ENCODE measurements around the gene FNBP1L. TPM values are rescaled to one million over a fixed set of nuclear protein-coding genes. Genes with fewer than 3 reads are reported as not detected.
"Not testable (repeated sequence)": the region's sequence is repeated elsewhere in the genome, so short reads cannot be mapped to it uniquely, and the experiment has no call there.

FNBP1L gene
- total and polyA plus RNA-seq, 12 donors: 10.7 to 41.4 (median 23.8) TPM

GRCh38 chr1:93546162-93546863 lies 98.4 kb downstream of the FNBP1L start:
- Histone ChIP-seq H3K9me3 (no peaks in the 10 kb centered on the region), H3K36me3 (peaks cover 0 to 85% (median 6%) of the 10 kb centered on the region in 9 donors), H3K27ac (no peak overlapping the region), H3K4me1 (peaks cover 0 to 9% (median 0%) of the 10 kb centered on the region in 9 donors), H3K27me3 (no peaks in the 10 kb centered on the region), H3K4me3 (no peak overlapping the region)
- ATAC-seq (no peak), DNase-seq (no peak)
- no peak for TF ChIP-seq CTCF (IDR thresholded peaks at IDR 0.05)
- intact Hi-C loops (cut with DNase I): loop anchor here in 1 of 10 donors (5.0 kb wide), 1 partner anchor 94 kb away; no protein-coding TSS in a partner anchor
- 91 to 92% methylated on average over 3 of the region's 3 CpGs for WGBS, 2 donors

GRCh38 chr1:93549131-93549530 lies 101.2 kb downstream of the FNBP1L start:
- intact Hi-C loops (cut with DNase I): loop anchor here in 1 of 10 donors (5.0 kb wide), 1 partner anchor 97 kb away; no protein-coding TSS in a partner anchor
- TF ChIP-seq CTCF (IDR thresholded peaks at IDR 0.05): no peak
- 100% methylated on average over 1 of the region's 1 CpG for WGBS, 2 donors
- Histone ChIP-seq H3K27ac (no peak overlapping the region), H3K36me3 (peaks cover 0 to 70% (median 6%) of the 10 kb centered on the region in 9 donors), H3K4me1 (peaks cover 8 to 37% (median 24%) of the 10 kb centered on the region in 9 donors), H3K27me3 (no peaks in the 10 kb centered on the region), H3K9me3 (no peaks in the 10 kb centered on the region), H3K4me3 (no peak overlapping the region)
- ATAC-seq: no peak
- DNase-seq: no peak

GRCh38 chr1:93549811-93550210 lies 101.9 kb downstream of the FNBP1L start:
- intact Hi-C loops (cut with DNase I): loop anchor here in 5 of 10 donors (5.0 to 10.0 kb wide), 4 partner anchors 98 to 295 kb away; partner anchors contain the start of gene FNBP1L (in 3 of the 5)
- WGBS, 2 donors: 88 to 93% methylated on average over 4 of the region's 4 CpGs
- H3K4me3 ChIP-seq: no peak overlapping the region
- no peak for TF ChIP-seq CTCF (IDR thresholded peaks at IDR 0.05)
- H3K36me3 ChIP-seq: peaks cover 0 to 64% (median 6%) of the 10 kb centered on the region in 9 donors
- H3K9me3 ChIP-seq: no peaks in the 10 kb centered on the region
- ATAC-seq (no peak), DNase-seq (no peak)
- H3K27me3 ChIP-seq: no peaks in the 10 kb centered on the region
- H3K4me1 ChIP-seq: peaks cover 12 to 44% (median 31%) of the 10 kb centered on the region in 9 donors
- no peak overlapping the region for H3K27ac ChIP-seq

- Histone ChIP-seq H3K4me3 (no peak overlapping the region), H3K27ac (peak overlapping the region; percentile 41 to 82 (median 71)), H3K36me3 (peaks cover 0 to 38% (median 6%) of the 10 kb centered on the region in 9 donors), H3K9me3 (no peaks in the 10 kb centered on the region), H3K27me3 (no peaks in the 10 kb centered on the region), H3K4me1 (peaks cover 12 to 60% (median 44%) of the 10 kb centered on the region in 9 donors)
- 45 to 46% methylated on average over 9 of the region's 9 CpGs for WGBS, 2 donors
- intact Hi-C loops (cut with DNase I): loop anchor here in 4 of 10 donors (5.0 to 10.0 kb wide), 3 partner anchors 106 to 292 kb away; partner anchors contain the start of gene FNBP1L (in 3 of the 4)
- DNase-seq: peak in 1 of 2 donors; percentile 31
- TF ChIP-seq CTCF (IDR thresholded peaks at IDR 0.05): no peak
- ATAC-seq: peak in 7 of 8 donors; percentile 43 to 59 (median 49)
Measured at GRCh38 chr1:93552741-93553455, 105.0 kb downstream of the FNBP1L start.

GRCh38 chr1:93553886-93554490 lies 106.1 kb downstream of the FNBP1L start:
- H3K27ac ChIP-seq: peak overlapping the region; percentile 41 to 82 (median 71)
- peak overlapping the region in 1 of 10 donors; percentile 8 for H3K4me3 ChIP-seq
- ATAC-seq (peak; percentile 50 to 82 (median 74)), DNase-seq (peak in 1 of 2 donors; percentile 80)
- 30 to 37% methylated on average over 4 of the region's 4 CpGs for WGBS, 2 donors
- intact Hi-C loops (cut with DNase I): loop anchor here in 4 of 10 donors (5.0 to 10.0 kb wide), 3 partner anchors 107 to 291 kb away; partner anchors contain the start of gene FNBP1L (in 3 of the 4)
- peaks cover 0 to 27% (median 6%) of the 10 kb centered on the region in 9 donors for H3K36me3 ChIP-seq
- not testable (repeated sequence) for H3K27me3 ChIP-seq, H3K9me3 ChIP-seq
- peaks cover 12 to 60% (median 44%) of the 10 kb centered on the region in 9 donors for H3K4me1 ChIP-seq
